Fibroblast of pulmonary artery (primary cell): ENCODE results near the gene TMPRSS7.

Source experiments
- DNase-seq: peaks from one replicate; pipeline ENCODE4 v3.0.0-alpha.2; 2010; ENCODE audit warnings: low read depth
- H3K4me3 ChIP-seq: replicated peaks from 2 replicates; pipeline ENCODE4 v1.5.1; 2011; ENCODE audit warnings: low read depth, mild to moderate bottlenecking, control low read depth, low read length, moderate library complexity
- CTCF ChIP-seq: IDR thresholded peaks from 2 replicates; pipeline ENCODE4 v1.5.1; 2011; ENCODE audit warnings: mild to moderate bottlenecking, control low read depth, low read length, inconsistent platforms; ENCODE audit errors: missing control alignments

TMPRSS7 gene

DNA sequence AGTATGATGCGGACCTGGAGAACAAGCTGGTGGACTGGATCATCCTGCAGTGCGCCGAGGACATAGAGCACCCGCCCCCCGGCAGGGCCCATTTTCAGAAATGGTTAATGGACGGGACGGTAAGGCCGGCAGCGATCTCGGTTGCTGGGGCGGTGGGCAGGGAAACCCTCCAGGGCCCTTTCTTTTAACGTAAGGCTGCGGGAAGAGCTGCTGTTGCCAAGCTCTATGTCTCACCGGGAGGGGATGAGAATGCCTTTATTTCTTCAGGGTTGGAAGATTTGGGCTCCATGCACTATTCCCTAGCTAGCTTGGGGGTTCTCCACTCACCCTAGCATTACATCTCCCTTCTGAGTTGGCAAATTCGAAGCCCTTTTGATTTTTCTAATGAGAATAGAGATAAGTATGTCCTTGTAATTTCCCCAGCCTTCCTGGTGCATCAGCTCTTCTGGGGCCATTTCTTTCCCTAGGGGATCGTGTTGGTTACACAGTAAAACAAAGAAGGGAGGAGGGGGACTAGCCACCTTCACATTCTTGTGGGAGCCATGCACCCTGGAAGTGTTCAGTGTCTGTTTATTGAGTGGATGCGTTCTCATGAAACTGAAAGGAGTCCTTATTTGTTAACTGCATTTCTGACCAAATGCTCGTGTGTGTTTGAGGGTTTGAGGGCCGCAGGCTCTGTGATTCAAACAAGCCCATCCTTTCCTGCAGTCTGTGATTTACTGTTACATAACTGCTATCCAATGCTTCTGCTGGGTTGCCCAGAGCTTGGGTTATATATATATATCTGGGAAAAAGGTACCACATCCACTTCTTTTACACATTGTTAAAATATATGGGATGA lies 34.8 kb upstream of the TMPRSS7 start:
- H3K4me3 ChIP-seq: peak overlapping the region; percentile 44
- no peak for TF ChIP-seq CTCF
- DNase-seq: no peak

GRCh38 chr3:112000367-112000771 lies 34.2 kb upstream of the TMPRSS7 start:
- no peak for TF ChIP-seq CTCF
- DNase-seq: no peak
- no peak overlapping the region for H3K4me3 ChIP-seq

DNA sequence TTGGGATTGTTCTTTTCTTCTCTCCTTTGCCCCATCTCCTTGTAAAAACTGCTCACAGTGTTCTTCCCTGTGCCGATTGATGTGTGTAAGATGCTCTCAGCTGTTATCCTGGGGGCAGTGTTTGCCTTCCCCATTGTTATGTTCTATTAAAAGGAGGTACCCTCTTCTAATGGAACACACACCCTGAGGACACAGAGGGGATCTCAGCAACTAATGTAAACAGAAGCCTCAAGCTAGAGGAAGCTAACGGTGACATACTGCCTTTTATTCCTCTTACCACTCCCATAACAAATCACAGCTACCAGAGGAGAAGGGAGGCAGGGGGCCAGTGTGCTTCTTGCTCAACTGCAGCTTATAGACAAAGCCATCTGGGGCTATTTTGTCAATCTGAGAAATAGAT lies 33.6 kb upstream of the TMPRSS7 start:
- no peak for DNase-seq
- no peak overlapping the region for H3K4me3 ChIP-seq
- TF ChIP-seq CTCF: no peak

GRCh38 chr3:112001526-112001925 lies 33.0 kb upstream of the TMPRSS7 start:
- TF ChIP-seq CTCF: no peak
- H3K4me3 ChIP-seq: no peak overlapping the region
- no peak for DNase-seq

DNA sequence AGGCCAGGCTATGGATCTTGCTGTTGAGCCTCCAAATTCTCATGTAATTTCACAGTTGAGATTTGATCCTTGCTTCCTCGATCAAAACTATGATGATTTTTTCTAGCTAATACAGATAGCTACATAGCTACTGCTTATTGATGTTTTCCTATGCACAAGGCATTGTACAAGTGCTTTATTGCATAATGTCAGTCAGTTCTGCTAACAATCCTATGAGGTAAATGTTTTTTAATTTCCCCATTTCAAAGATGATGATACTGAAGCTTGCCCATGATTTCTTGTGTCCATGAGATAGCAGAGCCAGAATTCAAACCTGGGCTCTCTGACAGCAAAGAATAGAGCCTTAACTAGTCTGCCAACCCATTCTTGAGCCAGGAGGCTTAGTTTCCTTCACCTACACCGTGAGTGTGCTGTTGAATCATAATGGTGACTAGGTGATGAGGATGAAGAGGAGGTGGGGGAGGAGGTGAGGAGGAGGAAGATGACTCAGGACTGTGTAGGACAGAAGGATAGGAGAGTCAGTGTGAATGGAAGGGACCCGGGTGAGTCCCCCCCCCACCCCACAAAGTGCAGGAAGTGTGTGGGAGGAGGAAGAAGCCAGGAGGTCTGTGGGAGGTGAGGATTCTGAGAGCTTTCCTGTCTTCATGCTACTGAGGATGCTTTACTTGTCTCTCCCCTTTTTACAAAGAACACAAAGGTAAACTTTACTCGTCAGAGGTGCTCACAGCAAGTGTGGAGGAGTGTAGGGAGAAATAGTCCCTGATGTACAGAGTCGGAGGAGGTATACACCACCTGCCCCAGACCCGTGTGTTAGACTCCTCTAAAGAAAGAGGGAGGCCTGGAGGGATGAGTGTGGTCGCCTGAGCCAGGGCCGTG lies 32.2 kb upstream of the TMPRSS7 start:
- no peak for DNase-seq
- no peak overlapping the region for H3K4me3 ChIP-seq
- no peak for TF ChIP-seq CTCF

DNA sequence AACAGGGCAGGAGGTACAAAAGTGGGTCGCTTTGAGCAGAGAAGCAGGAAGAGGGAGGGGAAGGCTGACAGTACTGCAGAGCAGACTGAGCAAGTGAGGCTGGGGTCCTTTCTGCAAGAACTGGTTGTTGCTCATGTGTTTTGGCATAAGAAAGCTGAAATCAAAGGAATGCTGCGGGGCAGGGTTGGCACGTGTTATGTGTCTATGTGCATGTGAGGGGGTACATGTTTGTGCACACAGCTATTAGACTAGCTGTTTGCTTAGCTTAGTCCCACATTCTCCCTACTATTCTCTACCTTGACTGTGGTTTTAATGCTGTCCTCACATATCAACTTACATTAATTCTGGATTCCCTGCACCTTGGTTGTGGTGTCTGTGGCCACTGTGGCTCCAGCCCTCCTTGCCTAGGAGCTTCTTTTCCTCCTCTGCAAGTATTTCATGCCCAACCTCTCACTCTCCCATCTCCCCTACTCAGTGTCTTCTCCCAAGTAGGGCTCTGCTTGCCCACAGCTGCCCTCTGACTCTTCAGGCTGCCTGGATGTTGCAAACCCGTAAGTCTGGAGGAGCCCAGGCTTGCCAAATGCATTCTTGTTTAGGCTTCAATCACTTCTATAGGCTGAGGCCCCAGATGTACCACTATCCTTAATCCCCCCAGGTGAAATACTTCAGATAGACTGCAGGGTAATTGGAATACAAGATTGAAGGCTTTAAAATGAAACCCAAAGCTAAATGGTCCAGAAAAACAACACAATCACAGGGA lies 31.0 kb upstream of the TMPRSS7 start:
- H3K4me3 ChIP-seq: no peak overlapping the region
- no peak for DNase-seq
- TF ChIP-seq CTCF: no peak
